GM12878 (cell line): ENCODE data around the gene ETV6. TPM values are rescaled to one million over a fixed set of nuclear protein-coding genes. Genes with fewer than 3 reads are reported as not detected.

Experiments
- ATAC-seq: fragments of 200-7000 bp; cut with Tn5 transposase; 3 replicates; pipeline ENCODE4 v1.9.1; 2020; ENCODE audit warnings: mild to moderate bottlenecking, moderate library complexity
- BruUV-seq: library from RNA; stranded (reverse); fragments of 400-500 nt; replicated peaks from 2 replicates; lab custom pipeline; 2021; lab: Mats Ljungman, UMichigan
- CTCF ChIA-PET: fragments of 300-600 bp; sonication (Branson Sonifier 250); formaldehyde crosslinking; extraction: SDS; loops from one replicate; lab custom pipeline; 2021; ENCODE audit warnings: inconsistent platforms; lab: Yijun Ruan, JAX
- POLR2A ChIA-PET: fragments of 350-600 bp; formaldehyde crosslinking; extraction: SDS; loops from one replicate; lab custom pipeline; 2021; ENCODE audit warnings: inconsistent platforms; lab: Charles Lee
- RAD21 ChIA-PET: fragments of 300-600 bp; sonication (Branson Sonifier 250); formaldehyde crosslinking; loops from one replicate; lab custom pipeline; 2023; ENCODE audit warnings: antibody characterized with exemption; ENCODE audit not compliant: unreplicated experiment; lab: Charles Lee
- SMC1A ChIA-PET: fragments of 300-600 bp; sonication (Branson Sonifier 250); formaldehyde crosslinking; loops from one replicate; lab custom pipeline; 2023; ENCODE audit not compliant: unreplicated experiment, uncharacterized antibody; lab: Charles Lee
- DNase-seq: peaks from one replicate; pipeline ENCODE4 v3.0.0-alpha.2; 2011; ENCODE audit warnings: low read depth, low spot score
- FAIRE-seq: peaks from 3 replicates; lab custom pipeline; 2011; peaks lifted over from hg19 to GRCh38; lab: Jason Lieb, UNC
- H2AFZ ChIP-seq: 2 replicates; pipeline ENCODE4 v1.6.0; 2011; ENCODE audit warnings: low read depth, low read length, control low read depth; ENCODE audit not compliant: control insufficient read depth
- H3K27ac ChIP-seq: 2 replicates; pipeline ENCODE4 v1.5.1; 2011; ENCODE audit warnings: control low read depth; ENCODE audit not compliant: control insufficient read depth, insufficient read depth
- H3K27me3 ChIP-seq, 2 experiments: replicated peaks in 1 of 2; 2 replicates each; pipeline versions ENCODE4 v1.6.0 to v1.6.1; 2011; ENCODE audit warnings: low read length in 1 of 2; ENCODE audit not compliant: control insufficient read depth in 2 of 2, insufficient read depth in 2 of 2
- H3K36me3 ChIP-seq, 2 experiments: 2 replicates each; pipeline ENCODE4 v1.5.1; 2011; ENCODE audit warnings: low read length in 1 of 2; ENCODE audit not compliant: control insufficient read depth in 2 of 2, insufficient read depth in 2 of 2
- H3K4me1 ChIP-seq: 2 replicates; pipeline ENCODE4 v1.6.1; 2011; ENCODE audit warnings: mild to moderate bottlenecking, low read length, moderate library complexity, mixed read lengths; ENCODE audit not compliant: control insufficient read depth, insufficient read depth
- H3K4me2 ChIP-seq: 2 replicates; pipeline ENCODE4 v1.6.0; 2011; ENCODE audit warnings: control low read depth; ENCODE audit not compliant: control insufficient read depth, insufficient read depth
- H3K4me3 ChIP-seq: fragments of 200-600 bp; sonication (generic); 2 replicates; pipeline ENCODE4 v1.5.1; 2016
- H3K79me2 ChIP-seq: 2 replicates; pipeline ENCODE4 v1.6.0; 2011; ENCODE audit warnings: low read length; ENCODE audit not compliant: control insufficient read depth, insufficient read depth
- H3K9ac ChIP-seq: 2 replicates; pipeline ENCODE4 v1.8.0; 2011; ENCODE audit warnings: low read length, control low read depth, mixed read lengths; ENCODE audit not compliant: control insufficient read depth, insufficient read depth
- H3K9me3 ChIP-seq: replicated peaks from 3 replicates; pipeline ENCODE4 v1.5.1; 2011; ENCODE audit warnings: mild to moderate bottlenecking, low read length; ENCODE audit not compliant: control insufficient read depth, insufficient read depth
- H4K20me1 ChIP-seq: 2 replicates; pipeline ENCODE4 v1.6.0; 2011; ENCODE audit not compliant: control insufficient read depth, insufficient read depth
- ATF7 ChIP-seq: fragments of 450-650 bp; IDR thresholded peaks from 2 replicates; pipeline ENCODE4 v1.6.1; 2016; ENCODE audit warnings: low read depth, mild to moderate bottlenecking
- CHD4 ChIP-seq: fragments of 200-600 bp; sonication (generic); IDR thresholded peaks from 2 replicates; pipeline ENCODE4 v1.6.1; 2016; ENCODE audit warnings: mild to moderate bottlenecking
- HCFC1 ChIP-seq: fragments of 150-350 bp; IDR thresholded peaks from 2 replicates; pipeline ENCODE4 v1.6.1; 2014; ENCODE audit warnings: low read length
- IKZF2 ChIP-seq, 2 experiments: fragments of 450-650 bp; IDR thresholded peaks; 2 replicates each; pipeline ENCODE4 v1.6.1; 2017; ENCODE audit warnings: mild to moderate bottlenecking in 2 of 2, moderate library complexity in 2 of 2
- IRF4 ChIP-seq: IDR thresholded peaks from 2 replicates; pipeline ENCODE4 v1.6.1; 2011; ENCODE audit warnings: low read depth, low read length
- JUNB ChIP-seq: IDR thresholded peaks from 2 replicates; pipeline ENCODE4 v1.6.1; 2016; ENCODE audit warnings: antibody characterized with exemption, mild to moderate bottlenecking
- KDM1A ChIP-seq: fragments of 200-600 bp; sonication (generic); IDR thresholded peaks from 2 replicates; pipeline ENCODE4 v1.6.1; 2016; ENCODE audit warnings: borderline replicate concordance
- NFIC ChIP-seq: IDR thresholded peaks from 2 replicates; pipeline ENCODE4 v1.6.1; 2012; ENCODE audit warnings: low read depth, mild to moderate bottlenecking, inconsistent platforms, low read length, moderate library complexity
- NFXL1 ChIP-seq: fragments of 450-650 bp; IDR thresholded peaks from 2 replicates; pipeline ENCODE4 v1.6.1; 2017; ENCODE audit warnings: antibody characterized with exemption, mild to moderate bottlenecking, borderline replicate concordance
- NFYA ChIP-seq: IDR thresholded peaks from 2 replicates; pipeline ENCODE4 v1.6.1; 2011; ENCODE audit warnings: low read depth, mild to moderate bottlenecking, low read length, improper control_type of control experiment, borderline replicate concordance
- RCOR1 ChIP-seq: conservative IDR thresholded peaks from 2 replicates; pipeline ENCODE4 v1.6.1; 2012; ENCODE audit warnings: low read depth, low read length, improper control_type of control experiment
- RFX5 ChIP-seq: IDR thresholded peaks from 2 replicates; pipeline ENCODE4 v1.6.1; 2011; ENCODE audit warnings: low read depth, low read length, improper control_type of control experiment
- RUNX3 ChIP-seq: IDR thresholded peaks from 2 replicates; pipeline ENCODE4 v1.6.1; 2012; ENCODE audit warnings: low read length, inconsistent platforms
- SMC3 ChIP-seq: IDR thresholded peaks from 2 replicates; pipeline ENCODE4 v1.6.1; 2011; ENCODE audit warnings: low read length, improper control_type of control experiment, borderline replicate concordance
- TARDBP ChIP-seq: IDR thresholded peaks from 2 replicates; pipeline ENCODE4 v1.6.1; 2016; ENCODE audit warnings: borderline replicate concordance
- ZNF24 ChIP-seq: fragments of 450-650 bp; IDR thresholded peaks from 2 replicates; pipeline ENCODE4 v1.6.1; 2017; ENCODE audit warnings: antibody characterized with exemption, mild to moderate bottlenecking
- ZZZ3 ChIP-seq: IDR thresholded peaks from 2 replicates; pipeline ENCODE4 v1.6.1; 2011; ENCODE audit warnings: low read depth; ENCODE audit not compliant: control insufficient read depth, insufficient read length
- WGBS: methylation state at CpG from one replicate; pipeline ENCODE4 v1.1.6; 2016; ENCODE audit warnings: low lambda C conversion rate; ENCODE audit not compliant: insufficient replicate concordance, insufficient coverage; ENCODE audit errors: missing lambda C conversion rate; 5-methylcytosine and 5-hydroxymethylcytosine counted together
- in situ Hi-C: fragments of 300-500 bp; cut with MboI; formaldehyde crosslinking; loops from 9 replicates; pipeline ENCODE4 v1.14.3; 2018; ENCODE audit warnings: mixed read lengths
- intact Hi-C: fragments of 100-400 bp; cut with micrococcal nuclease; formaldehyde crosslinking; loops from one replicate; pipeline ENCODE4 v1.14.2; 2022; ENCODE audit not compliant: unreplicated experiment
- polyA plus RNA-seq, 11 experiments: library from polyadenylated mRNA; depleted of rRNA in 4 of 11; unstranded in 6 of 11; stranded (reverse) in 5 of 11; fragments of >200 nt; fragmentation: Nextera tagmentation in 4 of 11; fragmentation: Illumina TruSeq in 1 of 11; extraction: Ambion mirVana in 4 of 11; extraction: Trizol in 1 of 11; gene quantifications; 1 replicate in 1 of 11; 2 replicates in 10 of 11; pipeline versions ENCODE4 v1.2.1 to v1.2.3, GENCODE V29; 2011 to 2016; ENCODE audit warnings: inconsistent platforms in 2 of 11, missing spikeins in 2 of 11, low read depth in 1 of 11
- total RNA-seq, 4 experiments: library from RNA; depleted of rRNA in 3 of 4; stranded (reverse); fragments of >200 nt in 3 of 4; fragmentation: Illumina TruSeq in 1 of 4; extraction: Trizol in 1 of 4; gene quantifications; 2 replicates each; pipeline versions ENCODE4 v1.2.1 to v1.2.3, GENCODE V29; 2013 to 2021
- TF ChIP-seq, protein P1 (sequence below), 3 experiments: IDR thresholded peaks in 2 of 3; conservative IDR thresholded peaks in 1 of 3; 2 replicates each; pipeline ENCODE4 v1.5.1; 2011; ENCODE audit warnings: low read depth in 3 of 3, low read length in 3 of 3, mild to moderate bottlenecking in 3 of 3, control low read depth in 2 of 3, moderate library complexity in 2 of 3, inconsistent platforms in 1 of 3, mixed read lengths in 1 of 3; ENCODE audit not compliant: control insufficient read depth in 2 of 3, insufficient read depth in 1 of 3; ENCODE audit errors: extremely low read depth in 1 of 3
- TF ChIP-seq, protein P2 (sequence below): fragments of 450-650 bp; IDR thresholded peaks from 2 replicates; pipeline ENCODE4 v1.6.1; 2014; ENCODE audit warnings: mild to moderate bottlenecking

ETV6 gene
- total and polyA plus RNA-seq, 10 of the 15 experiments (the other 5 are each of a cell fraction or from before 2014, with no cell fraction given), result 6.6 to 74.8 (median 24.6) TPM

DNA sequence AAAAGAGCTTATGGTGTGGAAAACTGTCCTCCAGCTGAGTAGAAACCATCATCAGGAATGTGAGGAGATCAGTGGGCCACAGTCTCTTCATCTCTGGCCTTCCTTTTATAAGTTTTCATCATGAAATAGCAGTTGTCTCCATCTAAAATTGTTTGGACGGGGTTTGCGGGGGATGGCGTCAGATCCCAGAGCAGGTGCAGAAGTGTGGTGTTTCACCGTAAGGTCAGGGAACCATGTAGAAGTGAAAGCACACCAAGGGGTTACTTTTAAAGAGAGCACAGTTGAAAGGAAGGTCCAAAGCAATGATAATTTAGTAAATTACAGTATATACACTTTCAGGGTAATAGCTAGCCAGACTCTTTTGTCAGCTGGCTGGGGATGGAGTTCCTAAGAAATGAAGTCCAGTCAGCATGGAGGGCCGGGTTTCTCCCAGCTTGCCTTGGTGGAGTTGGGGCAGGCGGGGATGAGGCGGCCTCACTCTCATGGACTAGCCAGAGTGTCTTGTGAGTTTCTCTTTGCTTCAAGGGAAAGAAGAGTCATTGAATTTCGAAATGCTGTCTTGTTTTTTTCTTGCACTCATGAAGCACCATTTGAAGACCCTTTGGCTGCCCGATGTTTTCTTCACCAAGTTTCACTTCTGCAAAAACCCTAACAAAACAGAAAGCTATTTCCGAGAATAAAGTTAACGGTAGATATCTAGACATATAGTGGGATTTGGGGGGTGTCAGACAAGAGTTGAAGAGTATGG lies 100.6 kb downstream of the ETV6 start:
- intact Hi-C loops, result loop anchor here (1.0 to 5.0 kb wide), 4 partner anchors 8 to 262 kb away; no protein-coding TSS in a partner anchor
- no peaks in the 10 kb centered on the region for H4K20me1 ChIP-seq
- no peaks in the 10 kb centered on the region; the same call in 2 of the 3 replicates for H3K9me3 ChIP-seq
- peak overlapping the region; percentile 61 for H3K4me3 ChIP-seq
- DNase-seq (peak; percentile 87), ATAC-seq (peak; percentile 66), FAIRE-seq (peak; percentile 35)
- H3K27ac ChIP-seq, result peak overlapping the region; percentile 100
- no peaks in the 10 kb centered on the region for H3K27me3 ChIP-seq
- peak overlapping the region; percentile 98 for H3K9ac ChIP-seq
- H3K4me2 ChIP-seq, result peak overlapping the region; percentile 100
- peaks cover 93% of the 10 kb centered on the region for H3K79me2 ChIP-seq
- ChIA-PET SMC1A (interaction anchor here (0.6 to 39.9 kb wide), 11 partner anchors 5 to 283 kb away, joined by 3 to 1116 read pairs (median 5); no protein-coding TSS in a partner anchor), RAD21 (interaction anchor here (0.8 to 21.4 kb wide), 15 partner anchors 9 to 261 kb away, joined by 3 to 497 read pairs (median 5); partner anchors contain the start of gene ETV6), CTCF (interaction anchor here (0.5 to 3.8 kb wide), 8 partner anchors 8 to 283 kb away, joined by 3 to 19 read pairs (median 5); no protein-coding TSS in a partner anchor), POLR2A (interaction anchor here (0.6 to 7.7 kb wide), 18 partner anchors 9 to 967 kb away, joined by 3 to 144 read pairs (median 4); no protein-coding TSS in a partner anchor)
- peaks cover 79% of the 10 kb centered on the region for H3K4me1 ChIP-seq
- H3K36me3 ChIP-seq, result peaks cover 10 to 27% of the 10 kb centered on the region in 2 experiments
- no TSS peak for BruUV-seq
- H2AFZ ChIP-seq, result no peak overlapping the region
- in situ Hi-C loops, result no loop called here
- WGBS, result under 1% methylated on average over 11 of the region's 11 CpGs
- TF ChIP-seq RCOR1 (no peak), HCFC1 (no peak), JUNB (peak; percentile 25; the same call in 1 of the 2 replicates), ATF7 (peak; percentile 47; the same call in 1 of the 2 replicates), CHD4 (no peak), ZNF24 (peak; percentile 61), RFX5 (no peak), KDM1A (no peak), IKZF2 (IDR thresholded peaks at IDR 0.05) (peak; percentile 77 to 86; a peak in 3 of 4 replicates), RUNX3 (peak; percentile 64), NFYA (no peak), NFXL1 (no peak), SMC3 (peak; percentile 1; the same call in 1 of the 2 replicates), ZZZ3 (no peak), NFIC (peak; percentile 92), TARDBP (no peak), IRF4 (peak; percentile 85)
- TF ChIP-seq, protein P1, sequence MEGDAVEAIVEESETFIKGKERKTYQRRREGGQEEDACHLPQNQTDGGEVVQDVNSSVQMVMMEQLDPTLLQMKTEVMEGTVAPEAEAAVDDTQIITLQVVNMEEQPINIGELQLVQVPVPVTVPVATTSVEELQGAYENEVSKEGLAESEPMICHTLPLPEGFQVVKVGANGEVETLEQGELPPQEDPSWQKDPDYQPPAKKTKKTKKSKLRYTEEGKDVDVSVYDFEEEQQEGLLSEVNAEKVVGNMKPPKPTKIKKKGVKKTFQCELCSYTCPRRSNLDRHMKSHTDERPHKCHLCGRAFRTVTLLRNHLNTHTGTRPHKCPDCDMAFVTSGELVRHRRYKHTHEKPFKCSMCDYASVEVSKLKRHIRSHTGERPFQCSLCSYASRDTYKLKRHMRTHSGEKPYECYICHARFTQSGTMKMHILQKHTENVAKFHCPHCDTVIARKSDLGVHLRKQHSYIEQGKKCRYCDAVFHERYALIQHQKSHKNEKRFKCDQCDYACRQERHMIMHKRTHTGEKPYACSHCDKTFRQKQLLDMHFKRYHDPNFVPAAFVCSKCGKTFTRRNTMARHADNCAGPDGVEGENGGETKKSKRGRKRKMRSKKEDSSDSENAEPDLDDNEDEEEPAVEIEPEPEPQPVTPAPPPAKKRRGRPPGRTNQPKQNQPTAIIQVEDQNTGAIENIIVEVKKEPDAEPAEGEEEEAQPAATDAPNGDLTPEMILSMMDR (IDR thresholded peaks at IDR 0.05 in 2 of 3, conservative IDR thresholded peaks at IDR 0.05 in 1 of 3; ENCODE audit: control insufficient read depth in 2 of 3, extremely low read depth in 1 of 3, insufficient read depth in 1 of 3, low read depth in 3 of 3, low read length in 3 of 3), result no peak
- TF ChIP-seq, protein P2, sequence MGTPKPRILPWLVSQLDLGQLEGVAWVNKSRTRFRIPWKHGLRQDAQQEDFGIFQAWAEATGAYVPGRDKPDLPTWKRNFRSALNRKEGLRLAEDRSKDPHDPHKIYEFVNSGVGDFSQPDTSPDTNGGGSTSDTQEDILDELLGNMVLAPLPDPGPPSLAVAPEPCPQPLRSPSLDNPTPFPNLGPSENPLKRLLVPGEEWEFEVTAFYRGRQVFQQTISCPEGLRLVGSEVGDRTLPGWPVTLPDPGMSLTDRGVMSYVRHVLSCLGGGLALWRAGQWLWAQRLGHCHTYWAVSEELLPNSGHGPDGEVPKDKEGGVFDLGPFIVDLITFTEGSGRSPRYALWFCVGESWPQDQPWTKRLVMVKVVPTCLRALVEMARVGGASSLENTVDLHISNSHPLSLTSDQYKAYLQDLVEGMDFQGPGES, result no peak
